ENCODE data around the gene CCBE1.

DNA sequence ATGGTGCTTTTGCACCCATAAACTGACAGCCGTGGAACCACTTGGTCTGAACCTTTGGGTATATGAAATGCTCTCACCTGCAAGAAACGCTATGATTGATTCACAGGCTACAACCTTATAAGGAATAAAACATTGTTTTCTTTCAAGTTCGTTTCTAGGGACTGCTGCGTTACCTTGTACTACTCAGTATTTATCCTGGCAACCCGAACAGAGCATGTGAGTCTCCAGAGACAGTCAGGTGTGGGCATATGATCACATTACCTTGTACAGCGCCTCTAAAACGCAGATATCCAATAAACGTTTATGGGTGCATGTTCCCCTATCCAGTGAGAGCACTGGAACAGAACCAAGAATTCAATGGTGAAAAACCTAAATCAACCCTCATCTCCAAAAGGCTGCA is 1.7 kb downstream of the CCBE1 start:
- TF ChIP-seq, protein P1, sequence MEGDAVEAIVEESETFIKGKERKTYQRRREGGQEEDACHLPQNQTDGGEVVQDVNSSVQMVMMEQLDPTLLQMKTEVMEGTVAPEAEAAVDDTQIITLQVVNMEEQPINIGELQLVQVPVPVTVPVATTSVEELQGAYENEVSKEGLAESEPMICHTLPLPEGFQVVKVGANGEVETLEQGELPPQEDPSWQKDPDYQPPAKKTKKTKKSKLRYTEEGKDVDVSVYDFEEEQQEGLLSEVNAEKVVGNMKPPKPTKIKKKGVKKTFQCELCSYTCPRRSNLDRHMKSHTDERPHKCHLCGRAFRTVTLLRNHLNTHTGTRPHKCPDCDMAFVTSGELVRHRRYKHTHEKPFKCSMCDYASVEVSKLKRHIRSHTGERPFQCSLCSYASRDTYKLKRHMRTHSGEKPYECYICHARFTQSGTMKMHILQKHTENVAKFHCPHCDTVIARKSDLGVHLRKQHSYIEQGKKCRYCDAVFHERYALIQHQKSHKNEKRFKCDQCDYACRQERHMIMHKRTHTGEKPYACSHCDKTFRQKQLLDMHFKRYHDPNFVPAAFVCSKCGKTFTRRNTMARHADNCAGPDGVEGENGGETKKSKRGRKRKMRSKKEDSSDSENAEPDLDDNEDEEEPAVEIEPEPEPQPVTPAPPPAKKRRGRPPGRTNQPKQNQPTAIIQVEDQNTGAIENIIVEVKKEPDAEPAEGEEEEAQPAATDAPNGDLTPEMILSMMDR (IDR thresholded peaks at IDR 0.05; ENCODE audit: poor library complexity, severe bottlenecking), result no peak
- TF ChIP-seq POLR2AphosphoS5 (IDR thresholded peaks at IDR 0.05) (no peak), RAD21 (conservative IDR thresholded peaks at IDR 0.05) (no peak), MXI1 (conservative IDR thresholded peaks at IDR 0.05; ENCODE audit: poor library complexity, severe bottlenecking) (no peak), SMC3 (conservative IDR thresholded peaks at IDR 0.05; ENCODE audit: poor library complexity) (no peak), EZH2 (IDR thresholded peaks at IDR 0.05; ENCODE audit: borderline replicate concordance, insufficient read depth, low read length, poor library complexity, severe bottlenecking) (no peak), EP300 (conservative IDR thresholded peaks at IDR 0.05; ENCODE audit: poor library complexity, severe bottlenecking) (no peak)
- TF ChIP-seq, protein P2, sequence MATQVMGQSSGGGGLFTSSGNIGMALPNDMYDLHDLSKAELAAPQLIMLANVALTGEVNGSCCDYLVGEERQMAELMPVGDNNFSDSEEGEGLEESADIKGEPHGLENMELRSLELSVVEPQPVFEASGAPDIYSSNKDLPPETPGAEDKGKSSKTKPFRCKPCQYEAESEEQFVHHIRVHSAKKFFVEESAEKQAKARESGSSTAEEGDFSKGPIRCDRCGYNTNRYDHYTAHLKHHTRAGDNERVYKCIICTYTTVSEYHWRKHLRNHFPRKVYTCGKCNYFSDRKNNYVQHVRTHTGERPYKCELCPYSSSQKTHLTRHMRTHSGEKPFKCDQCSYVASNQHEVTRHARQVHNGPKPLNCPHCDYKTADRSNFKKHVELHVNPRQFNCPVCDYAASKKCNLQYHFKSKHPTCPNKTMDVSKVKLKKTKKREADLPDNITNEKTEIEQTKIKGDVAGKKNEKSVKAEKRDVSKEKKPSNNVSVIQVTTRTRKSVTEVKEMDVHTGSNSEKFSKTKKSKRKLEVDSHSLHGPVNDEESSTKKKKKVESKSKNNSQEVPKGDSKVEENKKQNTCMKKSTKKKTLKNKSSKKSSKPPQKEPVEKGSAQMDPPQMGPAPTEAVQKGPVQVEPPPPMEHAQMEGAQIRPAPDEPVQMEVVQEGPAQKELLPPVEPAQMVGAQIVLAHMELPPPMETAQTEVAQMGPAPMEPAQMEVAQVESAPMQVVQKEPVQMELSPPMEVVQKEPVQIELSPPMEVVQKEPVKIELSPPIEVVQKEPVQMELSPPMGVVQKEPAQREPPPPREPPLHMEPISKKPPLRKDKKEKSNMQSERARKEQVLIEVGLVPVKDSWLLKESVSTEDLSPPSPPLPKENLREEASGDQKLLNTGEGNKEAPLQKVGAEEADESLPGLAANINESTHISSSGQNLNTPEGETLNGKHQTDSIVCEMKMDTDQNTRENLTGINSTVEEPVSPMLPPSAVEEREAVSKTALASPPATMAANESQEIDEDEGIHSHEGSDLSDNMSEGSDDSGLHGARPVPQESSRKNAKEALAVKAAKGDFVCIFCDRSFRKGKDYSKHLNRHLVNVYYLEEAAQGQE (IDR thresholded peaks at IDR 0.05; ENCODE audit: borderline replicate concordance), result no peak
